IMR-90 (cell line): ENCODE results near the gene AGBL5. TPM values are rescaled to one million over a fixed set of nuclear protein-coding genes. Genes with fewer than 3 reads are reported as not detected.

Source experiments
- ATAC-seq: fragments of 200-7000 bp; cut with Tn5 transposase; 2 replicates; pipeline ENCODE4 v1.9.1; 2020; ENCODE audit warnings: low read depth, mild to moderate bottlenecking, moderate library complexity
- BruUV-seq: library from RNA; stranded (reverse); fragments of 400-500 nt; replicated peaks from 2 replicates; lab custom pipeline; 2021; lab: Mats Ljungman, UMichigan
- CTCF ChIA-PET: fragments of 300-600 bp; formaldehyde crosslinking; extraction: SDS; loops from one replicate; lab custom pipeline; 2021; ENCODE audit warnings: antibody characterized with exemption; lab: Yijun Ruan, JAX
- POLR2A ChIA-PET: fragments of 300-600 bp; sonication (Branson Sonifier 250); formaldehyde crosslinking; loops from one replicate; lab custom pipeline; 2022; ENCODE audit warnings: antibody characterized with exemption; ENCODE audit not compliant: unreplicated experiment; lab: Charles Lee
- DNase-seq: peaks from one replicate; pipeline ENCODE4 v3.0.0; 2013
- H2AFZ ChIP-seq: replicated peaks from 2 replicates; pipeline ENCODE3; 2013; ENCODE audit warnings: low read length, mild to moderate bottlenecking; ENCODE audit not compliant: poor library complexity
- H2AK5ac ChIP-seq: 2 replicates; pipeline ENCODE4 v1.6.1; 2013; ENCODE audit warnings: low read depth, low read length, inconsistent platforms
- H2AK9ac ChIP-seq: replicated peaks from 2 replicates; pipeline ENCODE3; 2013; ENCODE audit warnings: mild to moderate bottlenecking, low read depth, low read length, moderate library complexity; ENCODE audit not compliant: poor library complexity
- H2BK120ac ChIP-seq: 2 replicates; pipeline ENCODE4 v1.6.1; 2013; ENCODE audit warnings: low read depth, low read length, inconsistent platforms
- H2BK15ac ChIP-seq: 3 replicates; pipeline ENCODE4 v1.6.1; 2013; ENCODE audit warnings: low read depth, low read length, inconsistent platforms
- H2BK20ac ChIP-seq: 2 replicates; pipeline ENCODE4 v1.6.1; 2013; ENCODE audit warnings: low read depth, mild to moderate bottlenecking, inconsistent platforms, low read length, moderate library complexity
- H2BK5ac ChIP-seq: 2 replicates; pipeline ENCODE4 v1.6.1; 2013; ENCODE audit warnings: mild to moderate bottlenecking, low read depth, low read length, inconsistent platforms; ENCODE audit not compliant: poor library complexity, severe bottlenecking
- H3K14ac ChIP-seq: replicated peaks from 2 replicates; pipeline ENCODE4 v1.6.1; 2013; ENCODE audit warnings: low read depth, low read length, inconsistent platforms
- H3K18ac ChIP-seq: 2 replicates; pipeline ENCODE4 v1.6.1; 2013; ENCODE audit warnings: low read depth, low read length, control low read depth
- H3K23ac ChIP-seq: 2 replicates; pipeline ENCODE4 v1.6.1; 2013; ENCODE audit warnings: low read depth, low read length, inconsistent platforms
- H3K27ac ChIP-seq: 2 replicates; pipeline ENCODE4 v1.5.1; 2013; ENCODE audit warnings: mild to moderate bottlenecking, control low read depth, low read length; ENCODE audit not compliant: insufficient read depth
- H3K27me3 ChIP-seq: 2 replicates; pipeline ENCODE4 v1.6.1; 2013; ENCODE audit warnings: low read length; ENCODE audit not compliant: control insufficient read depth, insufficient read depth
- H3K36me3 ChIP-seq: 2 replicates; pipeline ENCODE4 v1.6.1; 2013; ENCODE audit warnings: low read length, mixed read lengths; ENCODE audit not compliant: control insufficient read depth, insufficient read depth
- H3K4ac ChIP-seq: 2 replicates; pipeline ENCODE4 v1.6.1; 2013; ENCODE audit warnings: low read depth, low read length, inconsistent platforms
- H3K4me1 ChIP-seq: 2 replicates; pipeline ENCODE4 v1.6.1; 2013; ENCODE audit warnings: low read length, mixed read lengths; ENCODE audit not compliant: control insufficient read depth, insufficient read depth
- H3K4me2 ChIP-seq: 2 replicates; pipeline ENCODE4 v1.6.1; 2013; ENCODE audit warnings: low read depth, mild to moderate bottlenecking, control low read depth, low read length, moderate library complexity
- H3K4me3 ChIP-seq: 2 replicates; pipeline ENCODE4 v1.5.1; 2013; ENCODE audit warnings: low read depth, mild to moderate bottlenecking, control low read depth, low read length, moderate library complexity; ENCODE audit not compliant: insufficient read depth
- H3K56ac ChIP-seq: 2 replicates; pipeline ENCODE4 v1.6.1; 2013; ENCODE audit warnings: low read length, inconsistent platforms; ENCODE audit not compliant: insufficient read depth; ENCODE audit errors: extremely low read depth
- H3K79me1 ChIP-seq, 2 experiments: 2 replicates each; pipeline ENCODE4 v1.6.1; 2013; ENCODE audit warnings: low read length in 2 of 2, inconsistent platforms in 1 of 2, low read depth in 1 of 2
- H3K9ac ChIP-seq: 2 replicates; pipeline ENCODE4 v1.6.1; 2013; ENCODE audit warnings: low read depth, low read length, control low read depth
- H3K9me1 ChIP-seq: 2 replicates; pipeline ENCODE4 v1.6.1; 2013; ENCODE audit warnings: low read length, inconsistent platforms; ENCODE audit not compliant: insufficient read depth
- H3K9me3 ChIP-seq: 2 replicates; pipeline ENCODE4 v1.6.1; 2013; ENCODE audit warnings: low read length; ENCODE audit not compliant: control insufficient read depth, insufficient read depth
- H4K20me1 ChIP-seq: 2 replicates; pipeline ENCODE4 v1.6.1; 2013; ENCODE audit warnings: low read length, inconsistent platforms; ENCODE audit not compliant: insufficient read depth
- H4K5ac ChIP-seq: 2 replicates; pipeline ENCODE4 v1.6.1; 2013; ENCODE audit warnings: mild to moderate bottlenecking, low read depth, low read length, control low read depth
- H4K8ac ChIP-seq, 2 experiments: 2 replicates each; pipeline ENCODE4 v1.6.1; 2013; ENCODE audit warnings: low read depth in 2 of 2, low read length in 2 of 2, control low read depth in 1 of 2, inconsistent platforms in 1 of 2
- H4K91ac ChIP-seq: 2 replicates; pipeline ENCODE4 v1.6.1; 2013; ENCODE audit warnings: low read depth, low read length, inconsistent platforms; ENCODE audit not compliant: insufficient read depth
- MAZ ChIP-seq: IDR thresholded peaks from 2 replicates; pipeline ENCODE4 v1.6.1; 2012; ENCODE audit warnings: low read depth, mild to moderate bottlenecking, low read length, improper control_type of control experiment, moderate library complexity, borderline replicate concordance
- MXI1 ChIP-seq: IDR thresholded peaks from 2 replicates; pipeline ENCODE4 v1.6.1; 2012; ENCODE audit warnings: low read depth, mild to moderate bottlenecking, low read length, moderate library complexity, borderline replicate concordance
- WGBS, 2 experiments: methylation state at CpG; one replicate each; pipeline versions ENCODE4 v1.1.5 to v1.1.7; 2013; ENCODE audit warnings: missing lambda C conversion rate in 2 of 2; ENCODE audit not compliant: insufficient read length in 1 of 2; ENCODE audit errors: extremely low coverage in 2 of 2; 5-methylcytosine and 5-hydroxymethylcytosine counted together
- dilution Hi-C: fragments of 300-500 bp; cut with HindIII; formaldehyde crosslinking; loops from one replicate; pipeline ENCODE4 v1.14.3; 2018; ENCODE audit warnings: low sequenced_read_pairs; ENCODE audit not compliant: unreplicated experiment
- in situ Hi-C: fragments of 300-500 bp; cut with MboI; formaldehyde crosslinking; loops from 3 replicates; pipeline ENCODE4 v1.14.3; 2019; ENCODE audit warnings: low sequenced_read_pairs, inconsistent platforms, mixed read lengths
- intact Hi-C: fragments of 100-400 bp; cut with micrococcal nuclease; formaldehyde crosslinking; loops from 2 replicates; pipeline ENCODE4 v1.10.0; 2022
- polyA plus RNA-seq, 3 experiments: library from polyadenylated mRNA; depleted of rRNA; stranded (reverse); fragments of >200 nt; gene quantifications; 2 replicates each; pipeline ENCODE4 v1.2.3, GENCODE V29; 2012; ENCODE audit warnings: low replicate concordance in 1 of 3
- total RNA-seq: library from RNA; depleted of rRNA; stranded (reverse); fragments of >200 nt; gene quantifications from 2 replicates; pipeline ENCODE4 v1.2.3, GENCODE V29; 2012

Gene AGBL5
- total and polyA plus RNA-seq, 2 of the 4 experiments (the other 2 are of a cell fraction) = 19.0 to 26.2 TPM

- peak overlapping the region; percentile 64 for H2BK5ac ChIP-seq
- dilution Hi-C loops (no loop called here), in situ Hi-C loops (no loop called here), intact Hi-C loops (loop anchor here (1.0 to 2.0 kb wide), 5 partner anchors 17 to 88 kb away; partner anchors contain the start of genes KHK, OST4 and TMEM214)
- H2BK20ac ChIP-seq = no peak overlapping the region
- peaks cover 5% of the 10 kb centered on the region for H3K4me1 ChIP-seq
- H4K20me1 ChIP-seq = peaks cover 13% of the 10 kb centered on the region
- POLR2A ChIA-PET = interaction anchor here (0.6 to 1.2 kb wide), 3 partner anchors 16 to 1635 kb away, joined by 3 to 10 read pairs (median 10); partner anchors contain the start of gene TMEM214
- peak overlapping the region; percentile 82 for H3K4me2 ChIP-seq
- DNase-seq (no peak), ATAC-seq (peak; percentile 7)
- peaks cover 0 to 18% of the 10 kb centered on the region in 2 experiments; a peak in 2 of 4 replicates for H3K79me1 ChIP-seq
- H2AK9ac ChIP-seq = peak overlapping the region; percentile 81
- H3K56ac ChIP-seq = 0 out of 2 replicates have a peak overlapping the region, but pooled peaks have one; percentile 6
- H3K27ac ChIP-seq = peak overlapping the region; percentile 27
- peak overlapping the region; percentile 31; the same call in 1 of the 2 replicates for H4K91ac ChIP-seq
- H3K4me3 ChIP-seq = peak overlapping the region; percentile 78
- H3K18ac ChIP-seq = no peak overlapping the region
- H2BK15ac ChIP-seq = no peak overlapping the region
- CTCF ChIA-PET = interaction anchor here (0.9 kb wide), 1 partner anchor 32 kb away, joined by 3 read pairs; no protein-coding TSS in a partner anchor
- H3K14ac ChIP-seq = peak overlapping the region; percentile 60; the same call in 1 of the 2 replicates
- H4K8ac ChIP-seq = peak overlapping the region in 1 of 2 experiments; percentile 39; a peak in 1 of 4 replicates
- 8% methylated on average over 22 of the region's 52 CpGs; no CpG with 5 or more reads in 1 of the 2 experiments for WGBS, 2 experiments
- 0 out of 2 replicates have a peak overlapping the region, but pooled peaks have one; percentile 14 for H4K5ac ChIP-seq
- H3K9me1 ChIP-seq = peaks cover 9% of the 10 kb centered on the region
- no peaks in the 10 kb centered on the region for H3K9me3 ChIP-seq
- H2BK120ac ChIP-seq = no peak overlapping the region
- H3K4ac ChIP-seq = peak overlapping the region; percentile 43; the same call in 1 of the 2 replicates
- no TSS peak for BruUV-seq
- no peaks in the 10 kb centered on the region for H3K27me3 ChIP-seq
- H3K36me3 ChIP-seq = peaks cover 6% of the 10 kb centered on the region; the same call in 1 of the 2 replicates
- H2AFZ ChIP-seq = peak overlapping the region; percentile 93
- H3K9ac ChIP-seq = peak overlapping the region; percentile 57
- peak overlapping the region; percentile 36; the same call in 1 of the 2 replicates for H2AK5ac ChIP-seq
- H3K23ac ChIP-seq = peak overlapping the region; percentile 63
- no peak for TF ChIP-seq MXI1
- no peak for TF ChIP-seq MAZ
These were observed 1.8 kb upstream of the AGBL5 start for GRCh38 chr2:27049422-27050280.
